Testis (tissue), 2 donors: ENCODE measurements around the gene PLCB3.

Experiments
- POLR2A ChIP-seq: fragments of 450-650 bp; IDR thresholded peaks from one replicate; pipeline ENCODE4 v1.6.1; 2017; ENCODE audit warnings: antibody characterized with exemption, mild to moderate bottlenecking, moderate library complexity
- TF ChIP-seq, protein P1 (sequence below), 3 experiments: fragments of 450-650 bp in 2 of 3; fragments of 200-600 bp in 1 of 3; sonication (generic) in 1 of 3; IDR thresholded peaks; one replicate each; pipeline ENCODE4 v1.5.1; 2016 to 2019; ENCODE audit warnings: antibody characterized with exemption in 3 of 3, mild to moderate bottlenecking in 2 of 3, moderate library complexity in 1 of 3

GRCh38 chr11:64317961-64318765, 66.8 kb downstream of the PLCB3 start, which contains the start of gene PRDX5:
- TF ChIP-seq, protein P1, sequence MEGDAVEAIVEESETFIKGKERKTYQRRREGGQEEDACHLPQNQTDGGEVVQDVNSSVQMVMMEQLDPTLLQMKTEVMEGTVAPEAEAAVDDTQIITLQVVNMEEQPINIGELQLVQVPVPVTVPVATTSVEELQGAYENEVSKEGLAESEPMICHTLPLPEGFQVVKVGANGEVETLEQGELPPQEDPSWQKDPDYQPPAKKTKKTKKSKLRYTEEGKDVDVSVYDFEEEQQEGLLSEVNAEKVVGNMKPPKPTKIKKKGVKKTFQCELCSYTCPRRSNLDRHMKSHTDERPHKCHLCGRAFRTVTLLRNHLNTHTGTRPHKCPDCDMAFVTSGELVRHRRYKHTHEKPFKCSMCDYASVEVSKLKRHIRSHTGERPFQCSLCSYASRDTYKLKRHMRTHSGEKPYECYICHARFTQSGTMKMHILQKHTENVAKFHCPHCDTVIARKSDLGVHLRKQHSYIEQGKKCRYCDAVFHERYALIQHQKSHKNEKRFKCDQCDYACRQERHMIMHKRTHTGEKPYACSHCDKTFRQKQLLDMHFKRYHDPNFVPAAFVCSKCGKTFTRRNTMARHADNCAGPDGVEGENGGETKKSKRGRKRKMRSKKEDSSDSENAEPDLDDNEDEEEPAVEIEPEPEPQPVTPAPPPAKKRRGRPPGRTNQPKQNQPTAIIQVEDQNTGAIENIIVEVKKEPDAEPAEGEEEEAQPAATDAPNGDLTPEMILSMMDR (IDR thresholded peaks at IDR 0.05) = peak; percentile 10 to 67 (median 47)
- peak; percentile 69 for TF ChIP-seq POLR2A
